GM12874 (cell line): ENCODE measurements around the gene ZSCAN20.

ENCODE experiments used
- CTCF ChIP-seq: IDR thresholded peaks from 2 replicates; pipeline ENCODE4 v1.5.1; 2011; ENCODE audit warnings: low read depth, mild to moderate bottlenecking, control low read depth, low read length, moderate library complexity; ENCODE audit not compliant: insufficient read depth

Gene ZSCAN20

GRCh38 chr1:33508151-33508550 is 35.7 kb downstream of the ZSCAN20 start:
- TF ChIP-seq CTCF: no peak

- TF ChIP-seq CTCF: no peak
Observed at GRCh38 chr1:33512226-33513011, 40.0 kb downstream of the ZSCAN20 start.

- no peak for TF ChIP-seq CTCF
Observed at GRCh38 chr1:33515112-33515511, 42.7 kb downstream of the ZSCAN20 start.

- TF ChIP-seq CTCF: no peak
Observed at GRCh38 chr1:33515607-33516006, 43.2 kb downstream of the ZSCAN20 start.

- no peak for TF ChIP-seq CTCF
Observed at GRCh38 chr1:33516428-33516827, 44.0 kb downstream of the ZSCAN20 start.

- no peak for TF ChIP-seq CTCF
Observed at GRCh38 chr1:33516891-33517567, 44.6 kb downstream of the ZSCAN20 start.

- TF ChIP-seq CTCF: no peak
Observed at GRCh38 chr1:33517596-33518250, 45.3 kb downstream of the ZSCAN20 start.
